H9 (cell line): ENCODE data around the gene SOX8. TPM values are rescaled to one million over a fixed set of nuclear protein-coding genes. Genes with fewer than 3 reads are reported as not detected.

Source experiments
- DNase-seq: peaks from one replicate; pipeline ENCODE4 v3.0.0-alpha.2; 2017
- H2AFZ ChIP-seq: one replicate; pipeline ENCODE4 v1.6.1; 2013; ENCODE audit warnings: mild to moderate bottlenecking, low read length, control low read depth, moderate library complexity
- H2AK5ac ChIP-seq: 2 replicates; pipeline ENCODE4 v1.6.1; 2013; ENCODE audit warnings: low read length, control low read depth, mixed read lengths; ENCODE audit not compliant: insufficient read length
- H2BK120ac ChIP-seq: one replicate; pipeline ENCODE4 v1.6.1; 2013; ENCODE audit warnings: low read depth, mild to moderate bottlenecking, low read length, control low read depth, inconsistent platforms; ENCODE audit not compliant: poor library complexity, severe bottlenecking
- H2BK12ac ChIP-seq: 2 replicates; pipeline ENCODE4 v1.6.1; 2013; ENCODE audit warnings: low read length, control low read depth, mixed read lengths, low read depth; ENCODE audit not compliant: insufficient read length
- H2BK15ac ChIP-seq: 2 replicates; pipeline ENCODE4 v1.6.1; 2013; ENCODE audit warnings: low read depth, low read length, control low read depth
- H2BK20ac ChIP-seq: one replicate; pipeline ENCODE4 v1.6.1; 2013; ENCODE audit warnings: low read depth, mild to moderate bottlenecking, low read length, control low read depth, inconsistent platforms; ENCODE audit not compliant: poor library complexity, severe bottlenecking
- H2BK5ac ChIP-seq: 2 replicates; pipeline ENCODE4 v1.6.1; 2013; ENCODE audit warnings: low read length, control low read depth, mixed read lengths; ENCODE audit not compliant: insufficient read length
- H3K14ac ChIP-seq: 2 replicates; pipeline ENCODE4 v1.6.1; 2013; ENCODE audit warnings: low read length, control low read depth; ENCODE audit not compliant: insufficient read depth
- H3K18ac ChIP-seq: 2 replicates; pipeline ENCODE4 v1.6.1; 2013; ENCODE audit warnings: low read depth, mild to moderate bottlenecking, mixed read lengths, low read length, control low read depth; ENCODE audit not compliant: insufficient read length
- H3K23ac ChIP-seq: 2 replicates; pipeline ENCODE4 v1.6.1; 2013; ENCODE audit warnings: low read length, control low read depth, mixed read lengths, low read depth; ENCODE audit not compliant: insufficient read length
- H3K23me2 ChIP-seq: 2 replicates; pipeline ENCODE4 v1.6.1; 2013; ENCODE audit warnings: low read depth, mild to moderate bottlenecking, mixed read lengths, low read length, control low read depth; ENCODE audit not compliant: insufficient read length, poor library complexity, severe bottlenecking
- H3K27ac ChIP-seq: 2 replicates; pipeline ENCODE4 v1.5.1; 2013; ENCODE audit warnings: low read length, control low read depth, mixed read lengths, low read depth; ENCODE audit not compliant: insufficient read length
- H3K27me3 ChIP-seq: 2 replicates; pipeline ENCODE4 v1.6.1; 2013; ENCODE audit warnings: low read length, control low read depth, inconsistent platforms; ENCODE audit not compliant: insufficient read depth
- H3K4ac ChIP-seq: 2 replicates; pipeline ENCODE4 v1.6.1; 2013; ENCODE audit warnings: low read depth, mild to moderate bottlenecking, control low read depth, inconsistent platforms, low read length, moderate library complexity
- H3K4me1 ChIP-seq: 2 replicates; pipeline ENCODE4 v1.6.1; 2013; ENCODE audit warnings: low read length, control low read depth, inconsistent platforms; ENCODE audit not compliant: insufficient read depth
- H3K4me2 ChIP-seq: 2 replicates; pipeline ENCODE4 v1.6.1; 2013; ENCODE audit warnings: low read length, control low read depth, mixed read lengths; ENCODE audit not compliant: insufficient read length, insufficient read depth
- H3K56ac ChIP-seq: 2 replicates; pipeline ENCODE4 v1.6.1; 2013; ENCODE audit warnings: low read depth, mild to moderate bottlenecking, mixed read lengths, low read length, control low read depth; ENCODE audit not compliant: insufficient read length
- H3K79me1 ChIP-seq: 2 replicates; pipeline ENCODE4 v1.6.1; 2013; ENCODE audit warnings: low read depth, mild to moderate bottlenecking, moderate library complexity, low read length, control low read depth, inconsistent platforms; ENCODE audit not compliant: insufficient read depth, poor library complexity, severe bottlenecking
- H3K79me2 ChIP-seq: 2 replicates; pipeline ENCODE4 v1.6.1; 2013; ENCODE audit warnings: low read length, control low read depth, inconsistent platforms; ENCODE audit not compliant: insufficient read depth
- H3K9ac ChIP-seq: 2 replicates; pipeline ENCODE4 v1.6.1; 2013; ENCODE audit warnings: low read length, control low read depth, mixed read lengths; ENCODE audit not compliant: insufficient read length; ENCODE audit errors: extremely low read depth
- H3K9me3 ChIP-seq: one replicate; pipeline ENCODE4 v1.6.1; 2013; ENCODE audit warnings: low read depth, low read length, inconsistent platforms; ENCODE audit not compliant: control insufficient read depth
- H3T11ph ChIP-seq: one replicate; pipeline ENCODE4 v1.6.1; 2013; ENCODE audit warnings: mild to moderate bottlenecking, low read length, control low read depth, inconsistent platforms
- H4K20me1 ChIP-seq: one replicate; pipeline ENCODE4 v1.6.1; 2013; ENCODE audit not compliant: control insufficient read depth, insufficient read length, insufficient read depth
- H4K5ac ChIP-seq: 2 replicates; pipeline ENCODE4 v1.6.1; 2013; ENCODE audit warnings: low read depth, mild to moderate bottlenecking, mixed read lengths, low read length, control low read depth; ENCODE audit not compliant: insufficient read length
- H4K8ac ChIP-seq: replicated peaks from 2 replicates; pipeline ENCODE4 v1.6.1; 2013; ENCODE audit warnings: low read length, control low read depth, mixed read lengths, low read depth; ENCODE audit not compliant: insufficient read length
- H4K91ac ChIP-seq: 2 replicates; pipeline ENCODE4 v1.6.1; 2013; ENCODE audit warnings: low read depth, mild to moderate bottlenecking, moderate library complexity, mixed read lengths, low read length, control low read depth; ENCODE audit not compliant: insufficient read length
- H3K27ac Mint-ChIP-seq, 3 experiments: 2 replicates in 2 of 3; 3 replicates in 1 of 3; pipeline ENCODE4 v1.8.0; 2020 to 2021; ENCODE audit warnings: mixed read lengths in 3 of 3, mild to moderate bottlenecking in 1 of 3, moderate library complexity in 1 of 3
- H3K27me3 Mint-ChIP-seq: 2 replicates; pipeline ENCODE4 v1.8.0; 2021; ENCODE audit warnings: low read depth, mild to moderate bottlenecking, moderate library complexity, mixed read lengths
- H3K36me3 Mint-ChIP-seq, 3 experiments: 2 replicates in 2 of 3; 3 replicates in 1 of 3; pipeline ENCODE4 v1.8.0; 2020 to 2021; ENCODE audit warnings: low read depth in 3 of 3, mixed read lengths in 3 of 3; ENCODE audit not compliant: insufficient read depth in 1 of 3
- H3K4me1 Mint-ChIP-seq, 2 experiments: 2 replicates each; pipeline ENCODE4 v1.8.0; 2020; ENCODE audit warnings: mixed read lengths in 2 of 2
- H3K4me3 Mint-ChIP-seq, 2 experiments: 2 replicates in 1 of 2; 3 replicates in 1 of 2; pipeline ENCODE4 v1.8.0; 2020 to 2021; ENCODE audit warnings: mild to moderate bottlenecking in 2 of 2, mixed read lengths in 2 of 2, moderate library complexity in 1 of 2
- H3K9me3 Mint-ChIP-seq, 2 experiments: 2 replicates in 1 of 2; 3 replicates in 1 of 2; pipeline ENCODE4 v1.8.0; 2020; ENCODE audit warnings: mild to moderate bottlenecking in 2 of 2, mixed read lengths in 2 of 2, moderate library complexity in 1 of 2
- WGBS: extraction: QIAGEN DNeasy Blood & Tissue Kit; methylation state at CpG from one replicate; pipeline ENCODE4 v1.1.7; 2013; ENCODE audit warnings: missing lambda C conversion rate, low lambda C conversion rate, mixed read lengths; ENCODE audit not compliant: insufficient read length; ENCODE audit errors: extremely low coverage; 5-methylcytosine and 5-hydroxymethylcytosine counted together
- total RNA-seq: library from RNA; stranded (reverse); gene quantifications from 2 replicates; pipeline ENCODE4 v1.2.1, GENCODE V29; 2021
- TF ChIP-seq, protein P1 (sequence below): fragments of 200-600 bp; sonication (generic); conservative IDR thresholded peaks from 3 replicates; pipeline ENCODE4 v1.8.0; 2021; ENCODE audit warnings: antibody characterized with exemption, mild to moderate bottlenecking

The SOX8 gene
- total RNA-seq, 1 experiment from 2014 or later = 8.9 TPM

DNA sequence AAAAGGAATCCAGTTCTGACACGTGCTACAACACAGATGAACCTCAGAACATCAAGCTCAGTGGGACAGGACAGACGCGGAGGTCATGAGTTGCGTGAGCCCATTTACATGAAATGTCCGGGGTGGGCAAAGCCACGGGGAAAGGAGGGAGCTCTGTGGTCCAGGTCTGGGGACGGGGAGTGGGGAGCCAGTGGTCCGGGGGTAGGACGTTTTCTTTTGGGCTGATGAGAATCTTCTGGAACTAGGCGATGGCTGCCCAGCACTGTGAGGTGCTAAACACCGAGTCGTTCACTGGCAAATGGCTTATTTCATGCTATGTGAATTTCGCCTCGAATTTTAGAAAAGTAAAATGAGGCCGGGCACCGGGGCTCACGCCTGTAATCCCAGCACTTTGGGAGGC, 8.2 kb upstream of the SOX8 start:
- no peak for DNase-seq
- no peak overlapping the region for H3K14ac ChIP-seq
- no peak overlapping the region for H4K5ac ChIP-seq
- H3K9me3 ChIP-seq = no peaks in the 10 kb centered on the region
- peaks cover 12% of the 10 kb centered on the region for H3K23me2 ChIP-seq
- no peak overlapping the region for H2BK15ac ChIP-seq
- no peak overlapping the region for H2BK12ac ChIP-seq
- Mint-ChIP-seq H3K4me1 (peaks cover 8 to 15% of the 10 kb centered on the region in 2 experiments), H3K4me3 (peak overlapping the region in 1 of 2 experiments; percentile 42; a peak in 2 of 5 replicates), H3K9me3 (peaks cover 0 to 6% of the 10 kb centered on the region in 2 experiments; a peak in 2 of 5 replicates), H3K36me3 (peaks cover 0 to 2% (median 0%) of the 10 kb centered on the region in 3 experiments; a peak in 1 of 7 replicates), H3K27ac (no peak overlapping the region), H3K27me3 (peaks cover 45% of the 10 kb centered on the region)
- TF ChIP-seq, protein P1, sequence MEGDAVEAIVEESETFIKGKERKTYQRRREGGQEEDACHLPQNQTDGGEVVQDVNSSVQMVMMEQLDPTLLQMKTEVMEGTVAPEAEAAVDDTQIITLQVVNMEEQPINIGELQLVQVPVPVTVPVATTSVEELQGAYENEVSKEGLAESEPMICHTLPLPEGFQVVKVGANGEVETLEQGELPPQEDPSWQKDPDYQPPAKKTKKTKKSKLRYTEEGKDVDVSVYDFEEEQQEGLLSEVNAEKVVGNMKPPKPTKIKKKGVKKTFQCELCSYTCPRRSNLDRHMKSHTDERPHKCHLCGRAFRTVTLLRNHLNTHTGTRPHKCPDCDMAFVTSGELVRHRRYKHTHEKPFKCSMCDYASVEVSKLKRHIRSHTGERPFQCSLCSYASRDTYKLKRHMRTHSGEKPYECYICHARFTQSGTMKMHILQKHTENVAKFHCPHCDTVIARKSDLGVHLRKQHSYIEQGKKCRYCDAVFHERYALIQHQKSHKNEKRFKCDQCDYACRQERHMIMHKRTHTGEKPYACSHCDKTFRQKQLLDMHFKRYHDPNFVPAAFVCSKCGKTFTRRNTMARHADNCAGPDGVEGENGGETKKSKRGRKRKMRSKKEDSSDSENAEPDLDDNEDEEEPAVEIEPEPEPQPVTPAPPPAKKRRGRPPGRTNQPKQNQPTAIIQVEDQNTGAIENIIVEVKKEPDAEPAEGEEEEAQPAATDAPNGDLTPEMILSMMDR = no peak
- H4K8ac ChIP-seq = no peak overlapping the region
- no peak overlapping the region for H3K4ac ChIP-seq
- H3K18ac ChIP-seq = no peak overlapping the region
- H2BK20ac ChIP-seq = no peak overlapping the region
- no peaks in the 10 kb centered on the region for H3K79me2 ChIP-seq
- no peak overlapping the region for H3K9ac ChIP-seq
- H2BK120ac ChIP-seq = no peak overlapping the region
- no peak overlapping the region for H3K27ac ChIP-seq
- H3T11ph ChIP-seq = no peak overlapping the region
- WGBS = no CpG with 5 or more reads among the region's 17 CpGs
- no peak overlapping the region for H3K56ac ChIP-seq
- no peak overlapping the region for H3K4me2 ChIP-seq
- H2AK5ac ChIP-seq = no peak overlapping the region
- H4K91ac ChIP-seq = no peak overlapping the region
- no peak overlapping the region for H2AFZ ChIP-seq
- H2BK5ac ChIP-seq = no peak overlapping the region
- no peaks in the 10 kb centered on the region for H3K79me1 ChIP-seq
- no peaks in the 10 kb centered on the region; the same call in 1 of the 2 replicates for H3K27me3 ChIP-seq
- no peak overlapping the region for H3K23ac ChIP-seq
- H3K4me1 ChIP-seq = no peaks in the 10 kb centered on the region
- no peaks in the 10 kb centered on the region for H4K20me1 ChIP-seq
